Measurements from ENCODE around the gene SV2B.

The SV2B gene

DNA sequence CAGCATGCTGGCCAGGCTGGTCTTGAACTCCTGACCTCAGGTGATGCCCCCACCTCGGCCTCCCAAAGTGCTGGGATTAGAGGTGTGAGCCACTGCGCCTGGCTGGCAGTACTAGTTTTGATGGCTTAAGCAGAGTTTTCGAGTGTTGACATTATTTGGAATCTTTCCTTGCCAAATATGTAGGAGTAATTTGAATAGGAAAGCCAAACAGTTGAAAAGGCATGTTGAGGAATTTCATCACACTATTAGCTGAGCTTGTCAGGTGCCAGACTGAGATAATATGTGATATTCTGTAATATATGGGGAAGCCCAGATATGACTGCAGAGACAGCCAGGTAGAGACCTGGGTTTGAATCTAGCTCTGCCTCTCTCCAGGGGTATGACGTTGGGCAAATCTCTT lies 109.3 kb downstream of the SV2B start:
- no peak for TF ChIP-seq CTCF (IDR thresholded peaks at IDR 0.05; ENCODE audit: low read depth, low read length, missing control alignments)
- no peak for DNase-seq (ENCODE audit: low read depth)

GRCh38 chr15:91209726-91210125 lies 109.7 kb downstream of the SV2B start:
- no peak for DNase-seq (ENCODE audit: low read depth)
- H3K4me3 ChIP-seq (ENCODE audit: low read depth, low read length), result no peak overlapping the region
- TF ChIP-seq CTCF (IDR thresholded peaks at IDR 0.05; ENCODE audit: low read depth, low read length, missing control alignments), result no peak

More for the DNA sequence above, 109.3 kb downstream of the SV2B start:
- H3K4me3 ChIP-seq (ENCODE audit: low read depth, low read length), result no peak overlapping the region

DNA sequence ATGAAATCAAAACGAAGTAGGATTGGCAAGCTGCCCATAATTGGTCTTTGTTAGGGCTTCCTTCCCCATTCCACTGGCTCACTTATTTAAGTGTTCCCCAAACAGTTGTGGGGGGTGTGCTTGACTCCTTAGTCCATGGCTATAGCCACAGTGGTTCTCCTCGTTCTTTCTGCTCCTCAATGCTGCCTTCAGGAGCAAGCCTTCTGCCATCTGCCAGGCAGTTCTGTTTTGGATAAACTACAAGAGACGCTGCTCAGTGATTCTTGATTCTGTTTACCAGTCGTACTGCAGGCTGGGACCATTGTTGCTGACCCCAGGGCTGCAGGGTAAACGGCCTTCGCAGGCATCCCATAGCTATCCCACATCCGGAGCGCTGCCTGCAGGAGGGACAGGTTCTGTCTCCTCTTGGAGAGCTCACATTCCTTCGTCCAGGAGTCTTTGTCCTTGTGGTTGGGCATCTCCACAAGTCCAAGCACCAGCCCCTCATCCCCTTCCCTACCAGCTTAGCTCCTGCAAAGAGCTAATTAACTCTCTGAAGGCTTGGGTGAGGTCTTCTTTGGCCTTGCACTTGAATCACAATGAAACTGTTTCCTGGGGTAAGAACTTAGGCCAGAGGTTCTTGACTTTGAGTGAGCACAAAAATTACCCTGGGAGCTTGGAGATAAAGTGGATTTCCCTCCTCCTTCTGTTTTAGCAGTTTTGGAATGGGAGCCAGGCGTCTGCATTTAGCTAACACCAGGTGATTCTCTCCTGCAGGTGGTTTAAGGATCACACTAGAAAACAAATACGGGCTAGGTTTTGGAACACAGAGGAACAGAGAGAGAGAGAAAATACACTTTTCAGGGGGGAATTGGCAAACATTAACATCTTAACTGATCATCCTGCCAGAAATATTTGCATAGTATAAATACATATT lies 114.9 kb downstream of the SV2B start:
- TF ChIP-seq CTCF (IDR thresholded peaks at IDR 0.05; ENCODE audit: low read depth, low read length, missing control alignments), result no peak
- DNase-seq (ENCODE audit: low read depth), result no peak
- H3K4me3 ChIP-seq (ENCODE audit: low read depth, low read length), result no peak overlapping the region

GRCh38 chr15:91216000-91216399 lies 115.9 kb downstream of the SV2B start:
- no peak overlapping the region for H3K4me3 ChIP-seq (ENCODE audit: low read depth, low read length)
- TF ChIP-seq CTCF (IDR thresholded peaks at IDR 0.05; ENCODE audit: low read depth, low read length, missing control alignments), result no peak
- DNase-seq (ENCODE audit: low read depth), result no peak

DNA sequence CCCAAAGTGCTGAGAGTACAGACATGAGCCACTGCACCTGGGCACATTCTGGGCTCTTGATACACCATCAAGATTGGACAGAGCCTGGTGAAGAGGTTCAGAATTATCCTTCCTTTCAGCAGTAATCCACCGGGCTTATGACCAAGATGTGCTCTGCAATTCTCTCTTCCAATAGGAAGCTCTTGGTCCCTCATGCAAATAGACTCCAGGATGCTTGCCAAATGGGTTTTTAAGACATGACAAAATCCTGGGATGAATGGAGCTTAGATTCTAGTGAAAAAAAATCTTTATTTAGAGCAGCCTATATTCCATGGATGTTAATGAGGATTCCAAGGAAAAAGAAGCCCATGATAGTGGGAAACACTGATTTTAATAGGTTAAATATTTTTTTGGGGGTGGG lies 119.1 kb downstream of the SV2B start:
- DNase-seq (ENCODE audit: low read depth), result no peak
- H3K4me3 ChIP-seq (ENCODE audit: low read depth, low read length), result no peak overlapping the region
- TF ChIP-seq CTCF (IDR thresholded peaks at IDR 0.05; ENCODE audit: low read depth, low read length, missing control alignments), result no peak

- TF ChIP-seq CTCF (IDR thresholded peaks at IDR 0.05; ENCODE audit: low read depth, low read length, missing control alignments), result no peak
- no peak overlapping the region for H3K4me3 ChIP-seq (ENCODE audit: low read depth, low read length)
- no peak for DNase-seq (ENCODE audit: low read depth)
Measured at GRCh38 chr15:91222052-91222451, 122.0 kb downstream of the SV2B start.

- DNase-seq (ENCODE audit: low read depth), result no peak
- TF ChIP-seq CTCF (IDR thresholded peaks at IDR 0.05; ENCODE audit: low read depth, low read length, missing control alignments), result no peak
Measured at GRCh38 chr15:91223863-91224262, 123.8 kb downstream of the SV2B start.

More at GRCh38 chr15:91223863-91224262, 123.8 kb downstream of the SV2B start:
- no peak overlapping the region for H3K4me3 ChIP-seq (ENCODE audit: low read depth, low read length)

Data from GM12864 (cell line).